ENCODE measurements around the gene MRPS26.
"Not testable (repeated sequence)": the region's sequence is repeated elsewhere in the genome, so short reads cannot be mapped to it uniquely, and the experiment has no call there.

MRPS26 gene

GRCh38 chr20:3074812-3075211, 29.0 kb downstream of the MRPS26 start:
- no peak for DNase-seq (ENCODE audit: low read depth in 2 of 2)

- not testable (repeated sequence) for DNase-seq (ENCODE audit: low read depth in 2 of 2)
Observed at GRCh38 chr20:3075315-3075714, 29.5 kb downstream of the MRPS26 start.

- no peak for DNase-seq (ENCODE audit: low read depth in 2 of 2)
Observed at GRCh38 chr20:3077618-3078134, 31.8 kb downstream of the MRPS26 start.

GRCh38 chr20:3080939-3081388, 35.1 kb downstream of the MRPS26 start:
- DNase-seq (ENCODE audit: low read depth in 2 of 2), result no peak

GRCh38 chr20:3081641-3082040, 35.8 kb downstream of the MRPS26 start:
- DNase-seq (ENCODE audit: low read depth in 2 of 2), result no peak

GRCh38 chr20:3082306-3082951, 36.6 kb downstream of the MRPS26 start:
- no peak for DNase-seq (ENCODE audit: low read depth in 2 of 2)

- DNase-seq (ENCODE audit: low read depth in 2 of 2), result no peak
Observed at GRCh38 chr20:3082955-3083952, 37.4 kb downstream of the MRPS26 start.

GRCh38 chr20:3084283-3084985, 38.6 kb downstream of the MRPS26 start, which contains the start of gene AVP:
Gene AVP, minus strand, starts transcription at chr20:3084724. Its CDS starts 50 bp downstream, at chr20:3084674.
- DNase-seq (ENCODE audit: low read depth in 2 of 2), result no peak

GRCh38 chr20:3084986-3085360, 39.1 kb downstream of the MRPS26 start:
- DNase-seq (ENCODE audit: low read depth in 2 of 2), result no peak

GRCh38 chr20:3085571-3086072, 39.8 kb downstream of the MRPS26 start:
- DNase-seq (ENCODE audit: low read depth in 2 of 2), result no peak

GRCh38 chr20:3088031-3088430, 42.2 kb downstream of the MRPS26 start:
- no peak for DNase-seq (ENCODE audit: low read depth in 2 of 2)

- no peak for DNase-seq (ENCODE audit: low read depth in 2 of 2)
Observed at GRCh38 chr20:3090565-3090964, 44.7 kb downstream of the MRPS26 start.

- DNase-seq (ENCODE audit: low read depth in 2 of 2), result no peak
Observed at GRCh38 chr20:3092611-3093379, 46.9 kb downstream of the MRPS26 start.

GRCh38 chr20:3093861-3094361, 48.1 kb downstream of the MRPS26 start:
- DNase-seq (ENCODE audit: low read depth in 2 of 2), result no peak

GRCh38 chr20:3094848-3095629, 49.2 kb downstream of the MRPS26 start:
- DNase-seq (ENCODE audit: low read depth in 2 of 2), result no peak
